Smooth muscle cell (in vitro differentiated cells): Measurements from ENCODE around the gene SRRD. TPM values are rescaled to one million over a fixed set of nuclear protein-coding genes. Genes with fewer than 3 reads are reported as not detected.

Experiments used
- DNase-seq: peaks from one replicate; lab custom pipeline; 2025; ENCODE audit not compliant: unreplicated experiment; lab: John Stamatoyannopoulos, UW
- H2AFZ ChIP-seq: fragments of 200-600 bp; sonication (generic); 2 replicates; pipeline ENCODE4 v1.6.0; 2016; ENCODE audit warnings: antibody characterized with exemption, low read depth, mild to moderate bottlenecking
- H3F3A ChIP-seq: fragments of 200-600 bp; sonication (generic); 2 replicates; pipeline ENCODE4 v1.6.0; 2017; ENCODE audit warnings: antibody characterized with exemption, low read depth
- H3K27ac ChIP-seq: fragments of 200-600 bp; sonication (generic); 2 replicates; pipeline ENCODE4 v1.5.1; 2016; ENCODE audit warnings: low read depth, mild to moderate bottlenecking
- H3K27me3 ChIP-seq: fragments of 200-600 bp; sonication (generic); 2 replicates; pipeline ENCODE4 v1.6.1; 2016; ENCODE audit warnings: low read depth, mild to moderate bottlenecking
- H3K36me3 ChIP-seq: fragments of 200-600 bp; sonication (generic); 2 replicates; pipeline ENCODE4 v1.5.1; 2016; ENCODE audit warnings: low read depth
- H3K4me1 ChIP-seq: fragments of 200-600 bp; sonication (generic); 2 replicates; pipeline ENCODE4 v1.5.1; 2016; ENCODE audit warnings: low read depth
- H3K4me2 ChIP-seq: fragments of 200-600 bp; sonication (generic); 2 replicates; pipeline ENCODE4 v1.6.0; 2016; ENCODE audit warnings: mild to moderate bottlenecking
- H3K4me3 ChIP-seq: fragments of 200-600 bp; sonication (generic); 2 replicates; pipeline ENCODE4 v1.5.1; 2016; ENCODE audit warnings: mild to moderate bottlenecking
- H3K79me2 ChIP-seq: fragments of 200-600 bp; sonication (generic); 2 replicates; pipeline ENCODE4 v1.6.0; 2016; ENCODE audit warnings: low read depth, mild to moderate bottlenecking
- H3K9ac ChIP-seq: fragments of 200-600 bp; sonication (generic); 2 replicates; pipeline ENCODE4 v1.6.0; 2016; ENCODE audit warnings: low read depth
- H3K9me3 ChIP-seq: fragments of 200-600 bp; sonication (generic); replicated peaks from 2 replicates; pipeline ENCODE4 v1.5.1; 2016; ENCODE audit warnings: low read depth
- H4K20me1 ChIP-seq: fragments of 200-600 bp; sonication (generic); 2 replicates; pipeline ENCODE4 v1.6.0; 2016; ENCODE audit warnings: low read depth
- CTCF ChIP-seq: fragments of 200-600 bp; sonication (generic); IDR thresholded peaks from 2 replicates; pipeline ENCODE4 v1.5.1; 2017; ENCODE audit warnings: borderline replicate concordance, mild to moderate bottlenecking, antibody characterized with exemption; ENCODE audit not compliant: insufficient read depth, poor library complexity, severe bottlenecking
- WGBS: methylation state at CpG from one replicate; pipeline ENCODE4 v1.1.7; 2016; ENCODE audit warnings: low lambda C conversion rate; 5-methylcytosine and 5-hydroxymethylcytosine counted together
- polyA plus RNA-seq: library from polyadenylated mRNA; unstranded; fragments of >200 nt; fragmentation: Nextera tagmentation; extraction: Ambion mirVana; gene quantifications from 2 replicates; pipeline ENCODE4 v1.2.1, GENCODE V29; 2016
- total RNA-seq: library from RNA; depleted of rRNA; stranded (reverse); fragments of >200 nt; gene quantifications from 2 replicates; pipeline ENCODE4 v1.2.3, GENCODE V29; 2014

SRRD gene
- total and polyA plus RNA-seq, 2 experiments from 2014 or later, result 20.7 to 34.5 TPM

- H3K36me3 ChIP-seq, result no peaks in the 10 kb centered on the region
- no peak overlapping the region for H3K4me2 ChIP-seq
- no peak overlapping the region for H3K9ac ChIP-seq
- no peak overlapping the region for H3K27ac ChIP-seq
- H3K4me1 ChIP-seq, result no peaks in the 10 kb centered on the region
- TF ChIP-seq CTCF, result no peak
- H3K27me3 ChIP-seq, result no peaks in the 10 kb centered on the region
- no peaks in the 10 kb centered on the region for H3K79me2 ChIP-seq
- no peak for DNase-seq
- H3F3A ChIP-seq, result no peaks in the 10 kb centered on the region
- no peaks in the 10 kb centered on the region for H3K9me3 ChIP-seq
- 95% methylated on average over 17 of the region's 17 CpGs for WGBS
- H3K4me3 ChIP-seq, result no peak overlapping the region
- H4K20me1 ChIP-seq, result no peaks in the 10 kb centered on the region
- no peak overlapping the region for H2AFZ ChIP-seq
Measured at GRCh38 chr22:26446808-26447515, 36.7 kb upstream of the SRRD start.

- Histone ChIP-seq H3F3A (no peaks in the 10 kb centered on the region), H3K9me3 (no peaks in the 10 kb centered on the region), H3K27ac (no peak overlapping the region), H3K36me3 (no peaks in the 10 kb centered on the region), H2AFZ (no peak overlapping the region), H3K4me3 (no peak overlapping the region), H3K4me1 (no peaks in the 10 kb centered on the region), H3K79me2 (no peaks in the 10 kb centered on the region), H3K9ac (no peak overlapping the region), H3K4me2 (no peak overlapping the region), H3K27me3 (no peaks in the 10 kb centered on the region), H4K20me1 (no peaks in the 10 kb centered on the region)
- 85% methylated on average over 15 of the region's 15 CpGs for WGBS
- no peak for DNase-seq
- no peak for TF ChIP-seq CTCF
Measured at GRCh38 chr22:26447584-26448329, 35.9 kb upstream of the SRRD start.

GRCh38 chr22:26448334-26448733 is 35.3 kb upstream of the SRRD start:
- no peaks in the 10 kb centered on the region for H3K27me3 ChIP-seq
- no peak for DNase-seq
- no peaks in the 10 kb centered on the region for H3K4me1 ChIP-seq
- H3K4me2 ChIP-seq, result no peak overlapping the region
- WGBS, result 88% methylated on average over 5 of the region's 5 CpGs
- no peak overlapping the region for H3K27ac ChIP-seq
- H2AFZ ChIP-seq, result no peak overlapping the region
- no peaks in the 10 kb centered on the region for H3K36me3 ChIP-seq
- H3F3A ChIP-seq, result no peaks in the 10 kb centered on the region
- H4K20me1 ChIP-seq, result no peaks in the 10 kb centered on the region
- no peak for TF ChIP-seq CTCF
- H3K9me3 ChIP-seq, result no peaks in the 10 kb centered on the region
- no peak overlapping the region for H3K4me3 ChIP-seq
- no peak overlapping the region for H3K9ac ChIP-seq
- H3K79me2 ChIP-seq, result no peaks in the 10 kb centered on the region
